DMS 273 (cell line): ENCODE results near the gene EIF4A3.

ENCODE experiments used
- DNase-seq: peaks from one replicate; lab custom pipeline; 2025; ENCODE audit not compliant: unreplicated experiment; lab: John Stamatoyannopoulos, UW

EIF4A3 gene

DNA sequence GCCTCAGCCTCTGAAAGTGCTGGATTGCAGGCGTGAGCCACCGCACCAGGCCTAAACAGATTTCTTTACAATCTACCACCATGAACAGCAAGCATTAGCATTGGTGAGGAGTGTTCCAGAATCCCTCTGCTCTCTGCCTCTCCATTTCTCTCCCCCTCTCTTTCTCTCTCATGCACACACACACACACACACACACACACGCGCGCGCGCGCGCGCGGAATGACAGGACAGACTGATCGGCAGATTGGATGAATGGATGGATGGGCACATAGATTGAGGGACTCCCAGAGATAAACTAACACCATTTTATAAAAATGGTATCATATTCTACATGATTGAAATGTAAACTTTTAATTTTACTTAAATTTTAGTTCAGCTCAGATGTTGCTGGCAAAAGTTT, 26.2 kb upstream of the EIF4A3 start:
- DNase-seq = no peak

DNA sequence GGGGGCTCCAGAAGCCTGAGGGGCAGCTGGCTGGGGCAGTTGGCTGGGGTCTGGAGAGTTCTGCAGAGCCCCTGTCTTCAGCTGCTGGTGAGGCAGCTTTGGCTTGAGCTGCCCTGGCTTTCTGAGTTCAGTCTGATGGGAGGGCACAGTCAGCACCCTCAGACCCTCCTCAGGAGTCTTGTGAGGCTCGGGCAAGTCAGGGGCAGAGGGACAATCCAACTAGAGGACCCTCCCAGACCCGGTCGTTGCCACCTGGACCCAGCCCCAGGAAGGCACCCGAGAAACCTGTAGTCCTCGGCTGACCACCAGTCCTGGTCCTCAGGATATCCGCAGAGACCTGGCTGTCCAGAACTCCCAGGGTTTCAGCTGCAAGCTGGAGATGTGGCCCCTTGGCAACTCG, 24.8 kb upstream of the EIF4A3 start:
- DNase-seq = no peak

DNA sequence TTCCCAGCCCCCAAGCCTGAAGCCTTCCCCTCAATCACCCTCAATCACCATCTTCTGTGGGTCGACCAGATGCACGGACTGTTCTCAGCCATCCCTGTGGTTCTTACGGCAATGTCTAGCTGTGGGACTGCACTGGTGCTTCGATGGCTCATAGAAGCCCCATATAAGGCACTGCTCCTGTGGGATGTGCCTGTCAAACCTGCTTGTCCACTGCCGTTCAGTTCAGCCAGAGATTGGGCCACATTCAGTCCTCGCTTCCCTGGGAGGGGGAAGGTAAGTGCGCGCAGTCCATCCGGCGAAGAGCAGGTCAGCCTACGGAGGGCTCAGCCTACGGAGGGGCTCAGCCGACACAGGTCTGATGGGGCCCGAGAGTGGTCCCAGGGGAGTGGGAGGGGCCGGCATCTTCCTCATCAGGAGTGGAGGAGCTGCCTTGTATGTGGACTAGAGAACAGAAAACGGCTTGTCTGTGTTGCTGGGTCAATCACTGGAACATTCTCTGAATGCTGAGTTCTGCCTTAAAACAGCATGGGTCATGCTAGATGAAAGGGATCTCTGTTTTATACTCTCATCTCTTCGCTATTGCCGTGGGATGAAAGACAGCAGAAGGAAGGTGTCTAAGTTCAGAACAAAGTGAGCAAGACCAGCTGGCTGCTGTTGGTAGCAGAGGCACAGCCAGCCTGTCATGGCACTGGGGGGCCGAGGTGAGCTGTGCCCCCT, 23.0 kb upstream of the EIF4A3 start, which contains the start of gene CARD14:
CARD14 (plus strand) TSS at position 247 of the 717 bp plus-strand sequence. CDS start 11,409 bp downstream, outside the sequence.
- no peak for DNase-seq

DNA sequence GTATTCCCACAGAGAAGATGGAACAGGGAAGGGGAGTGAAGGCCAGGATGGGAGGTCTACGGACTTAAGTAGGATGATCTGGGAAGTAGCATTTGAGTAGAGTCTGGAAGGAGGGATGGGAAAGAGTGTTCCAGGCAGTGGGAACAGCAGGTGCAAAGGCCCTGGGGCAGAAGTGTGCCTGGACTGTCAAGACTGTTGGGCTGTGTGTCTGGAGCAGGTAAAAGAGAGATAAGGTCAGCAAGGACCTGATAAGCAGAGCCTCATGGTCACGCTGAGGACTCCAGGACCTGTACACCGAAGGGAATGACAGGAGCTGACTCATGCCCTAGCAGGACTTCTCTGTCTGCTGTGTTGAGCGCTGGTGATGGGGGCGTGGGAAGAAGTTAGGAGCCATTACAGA, 22.2 kb upstream of the EIF4A3 start:
- no peak for DNase-seq

DNA sequence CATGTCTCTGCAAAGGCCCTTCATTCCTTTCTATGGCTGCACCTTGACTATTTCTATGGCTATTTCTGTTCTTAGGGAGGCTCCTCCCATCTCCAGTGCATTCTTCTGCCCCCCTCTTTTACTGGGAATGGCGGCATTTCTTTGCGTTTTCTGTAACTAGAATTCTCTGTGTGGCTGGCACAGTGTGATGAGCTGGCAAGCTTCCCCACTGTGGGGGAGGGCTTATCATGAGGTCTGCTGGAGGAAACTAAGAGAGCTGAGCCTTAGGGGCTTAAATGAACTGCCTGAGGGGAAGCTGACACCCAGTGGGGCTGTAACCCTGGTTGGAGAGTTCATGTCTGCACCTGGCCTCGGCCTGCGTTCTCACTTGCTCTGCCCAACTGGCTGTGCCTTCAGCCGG, 21.4 kb upstream of the EIF4A3 start:
- DNase-seq = no peak

DNA sequence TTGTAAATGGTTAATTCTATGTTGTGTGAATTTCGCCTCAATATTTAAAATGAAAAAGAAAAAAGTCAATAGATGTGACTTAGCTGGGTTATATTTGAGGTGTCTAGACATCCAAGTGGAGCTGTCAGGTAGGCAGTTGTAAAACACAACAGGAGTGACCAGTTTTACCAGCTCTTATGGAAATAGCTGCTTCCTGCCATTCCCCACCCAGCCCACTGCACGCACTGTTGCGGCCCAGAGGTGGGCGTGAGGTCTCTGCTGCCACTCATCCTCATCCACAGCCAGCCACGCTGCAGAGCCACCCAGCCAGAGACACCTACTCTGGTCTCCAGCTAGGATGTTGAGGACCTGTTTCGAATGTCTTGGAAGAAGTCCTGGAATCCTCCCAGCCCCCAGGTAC, 19.5 kb upstream of the EIF4A3 start:
- DNase-seq = no peak

DNA sequence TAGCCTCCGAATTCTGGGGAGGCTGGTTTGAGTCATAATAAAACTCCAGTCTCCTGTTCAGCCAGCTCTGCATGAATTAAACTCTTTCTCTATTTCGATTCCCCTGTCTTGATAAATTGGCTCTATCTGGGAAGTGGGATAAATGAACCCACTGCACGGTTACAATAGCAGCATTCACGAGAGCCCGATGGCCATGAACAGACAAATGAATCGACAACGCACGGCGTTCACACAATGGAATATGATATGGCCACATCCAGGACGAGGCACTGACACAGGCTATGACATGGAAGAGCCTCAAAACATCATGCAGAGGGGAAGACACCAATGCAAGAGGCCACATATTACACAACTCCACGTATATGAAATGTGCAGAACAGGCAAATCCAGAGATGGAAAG, 17.3 kb upstream of the EIF4A3 start:
- DNase-seq = no peak

DNA sequence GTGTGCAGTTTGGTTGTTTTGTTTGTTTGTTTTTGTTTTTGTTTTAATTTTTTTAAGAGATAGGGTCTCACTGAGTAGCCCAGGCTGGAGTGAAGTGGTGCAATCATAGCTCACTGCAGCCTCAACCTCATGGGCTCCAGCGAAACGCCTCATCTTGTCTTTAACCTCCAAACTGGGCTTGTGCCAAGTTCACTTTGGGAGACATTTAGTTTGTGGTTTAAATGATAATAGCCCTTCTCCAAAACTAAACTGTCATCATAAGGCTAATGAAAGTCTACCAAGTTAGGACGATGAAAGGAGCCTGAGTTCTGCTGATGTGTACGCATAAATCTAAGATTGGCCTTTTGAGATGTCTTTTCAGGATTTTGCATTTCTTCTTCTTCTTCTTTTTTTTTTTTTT, 16.4 kb upstream of the EIF4A3 start:
- DNase-seq = no peak

DNA sequence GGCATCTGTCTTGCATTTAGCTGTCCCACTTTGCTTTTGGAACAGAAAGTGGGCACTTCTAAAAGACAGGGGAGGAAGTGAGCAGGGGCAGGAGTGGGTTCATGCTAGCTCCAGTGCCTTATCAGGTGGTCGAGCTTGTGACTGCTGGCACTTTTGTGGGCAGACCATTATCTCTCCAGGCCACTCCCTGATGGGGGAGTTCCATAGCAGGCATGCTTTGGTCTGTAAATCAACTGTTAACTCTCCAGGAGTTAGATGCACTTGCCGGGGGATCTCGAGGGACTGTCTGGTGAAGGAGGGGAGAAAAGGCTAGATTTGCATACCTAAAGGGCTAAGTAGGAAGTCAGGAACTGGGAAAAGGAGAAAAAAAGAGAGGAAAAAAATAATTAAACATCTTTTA, 13.6 kb upstream of the EIF4A3 start:
- DNase-seq = no peak

DNA sequence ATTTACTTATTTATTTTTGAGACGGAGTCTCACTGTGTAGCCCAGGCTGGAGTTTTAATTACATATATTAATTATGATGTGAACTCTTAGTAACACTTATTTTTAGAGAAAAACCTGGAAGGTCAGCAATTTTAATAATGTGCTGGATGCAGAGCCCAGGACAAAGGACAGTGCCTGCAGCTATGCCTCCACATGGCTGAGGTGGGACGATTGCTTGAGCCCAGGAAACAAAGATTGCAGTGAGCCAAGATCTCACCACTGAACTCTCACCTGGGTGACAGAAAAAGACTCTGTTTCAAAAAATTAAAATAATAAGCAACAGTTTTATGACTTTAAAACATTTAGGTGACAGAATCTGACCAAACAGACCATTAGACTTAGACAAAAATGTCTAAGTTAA, 11.9 kb upstream of the EIF4A3 start:
- no peak for DNase-seq

DNA sequence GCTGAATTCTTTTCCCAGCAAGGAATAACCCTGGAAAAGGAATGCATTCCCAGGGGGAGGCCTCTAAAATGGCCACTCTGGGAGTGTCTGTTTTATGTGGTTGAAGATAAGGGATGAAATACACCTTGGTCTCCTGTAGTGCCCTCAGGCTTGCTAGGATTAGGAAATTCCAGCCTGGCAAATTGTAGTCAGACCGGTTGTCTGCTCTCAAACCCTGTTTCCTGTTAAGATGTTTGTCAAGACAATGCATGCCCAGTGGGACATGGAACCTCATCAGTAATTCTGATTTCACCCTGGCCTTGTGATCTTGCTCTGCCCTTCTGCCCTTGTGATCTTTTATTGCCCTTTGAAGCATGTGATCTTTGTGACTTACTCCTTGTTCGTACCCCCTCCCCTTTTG, 8.7 kb upstream of the EIF4A3 start:
- DNase-seq = peak; percentile 17

DNA sequence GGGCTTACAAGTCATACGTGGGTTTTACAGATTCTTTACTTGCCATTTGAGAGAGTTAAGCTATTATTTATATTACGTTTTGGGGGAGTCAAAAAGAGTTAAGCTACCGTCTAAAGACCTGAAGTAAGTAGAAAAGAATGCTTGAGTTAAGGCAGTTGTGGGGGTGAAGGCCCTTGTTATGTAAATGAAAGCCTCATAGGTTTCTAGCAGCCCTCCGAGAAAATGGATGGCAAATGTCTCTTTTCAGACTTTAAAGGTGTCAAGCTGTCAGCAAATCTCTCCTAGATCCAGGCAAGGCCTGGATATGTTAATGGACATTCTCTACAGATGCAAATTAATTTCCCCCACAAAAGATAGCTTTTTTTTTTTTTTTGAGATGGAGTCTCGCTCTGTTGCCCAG, 7.2 kb upstream of the EIF4A3 start:
- no peak for DNase-seq

DNA sequence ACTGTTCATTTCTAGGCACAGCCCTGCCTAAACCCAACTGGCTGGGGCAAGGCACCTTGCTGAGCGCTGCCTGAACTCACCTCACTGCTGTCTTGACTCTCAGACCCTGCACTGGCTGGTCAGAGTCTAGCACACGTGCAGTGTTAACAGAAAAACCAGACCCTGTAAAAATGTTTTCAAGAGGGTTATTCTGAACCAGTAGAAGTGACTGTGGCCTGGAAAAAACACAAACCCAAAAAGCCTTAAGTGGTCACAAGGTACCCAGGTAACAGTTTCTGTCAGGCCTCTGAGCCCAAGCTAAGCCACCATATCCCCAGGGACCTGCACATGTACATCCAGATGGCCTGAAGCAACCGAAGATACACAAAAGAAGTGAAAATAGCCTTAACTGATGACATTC, 6.1 kb upstream of the EIF4A3 start:
- DNase-seq = no peak

DNA sequence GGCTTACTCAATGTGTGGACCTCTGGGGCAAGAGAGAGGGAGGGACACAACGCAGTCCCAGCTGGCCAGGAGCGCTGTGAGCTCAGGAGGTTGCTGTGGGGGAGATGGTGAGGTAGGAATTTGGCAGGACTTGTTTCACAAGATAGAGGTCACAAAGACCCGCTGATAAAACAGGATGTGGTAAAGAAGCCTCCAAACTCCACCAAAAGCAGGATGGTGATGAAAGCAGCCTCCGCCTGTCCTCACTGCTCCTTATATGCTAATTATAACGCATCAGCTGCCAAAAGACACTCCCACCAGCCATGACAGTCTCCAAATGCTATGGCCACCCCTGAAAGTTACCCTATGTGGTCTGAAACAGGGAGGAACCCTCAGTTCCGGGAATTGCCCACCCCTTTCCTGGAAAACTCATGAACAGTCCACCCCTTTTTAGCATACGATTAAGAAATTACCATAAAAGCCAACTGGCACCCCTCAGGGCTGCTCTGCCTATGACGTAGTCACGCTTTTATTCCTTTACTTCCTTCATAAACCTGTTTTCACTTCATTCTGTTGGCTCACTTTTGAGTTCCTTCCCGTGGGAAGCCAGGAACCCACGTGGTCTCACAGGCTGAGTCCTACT, 5.3 kb upstream of the EIF4A3 start:
- no peak for DNase-seq

DNA sequence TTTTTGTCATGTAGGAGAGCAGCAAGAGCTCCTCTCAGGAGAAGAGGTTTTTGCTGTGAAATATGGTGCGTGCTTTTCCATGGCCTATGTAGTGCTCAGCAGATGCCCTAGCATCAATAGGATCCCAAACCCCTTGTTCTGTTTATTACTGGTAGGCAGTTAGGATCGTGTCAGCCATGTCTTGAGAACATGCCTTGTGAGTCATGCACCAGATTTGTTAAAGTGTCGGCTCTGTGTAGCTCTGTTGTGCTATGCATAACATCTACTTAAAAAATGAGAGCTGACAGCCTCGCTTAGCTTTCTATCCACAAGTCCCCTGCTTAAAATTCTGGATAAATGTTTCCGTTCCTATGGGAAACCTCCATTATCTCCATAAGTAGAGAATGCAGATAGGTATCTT, 4.4 kb upstream of the EIF4A3 start:
- DNase-seq = no peak

DNA sequence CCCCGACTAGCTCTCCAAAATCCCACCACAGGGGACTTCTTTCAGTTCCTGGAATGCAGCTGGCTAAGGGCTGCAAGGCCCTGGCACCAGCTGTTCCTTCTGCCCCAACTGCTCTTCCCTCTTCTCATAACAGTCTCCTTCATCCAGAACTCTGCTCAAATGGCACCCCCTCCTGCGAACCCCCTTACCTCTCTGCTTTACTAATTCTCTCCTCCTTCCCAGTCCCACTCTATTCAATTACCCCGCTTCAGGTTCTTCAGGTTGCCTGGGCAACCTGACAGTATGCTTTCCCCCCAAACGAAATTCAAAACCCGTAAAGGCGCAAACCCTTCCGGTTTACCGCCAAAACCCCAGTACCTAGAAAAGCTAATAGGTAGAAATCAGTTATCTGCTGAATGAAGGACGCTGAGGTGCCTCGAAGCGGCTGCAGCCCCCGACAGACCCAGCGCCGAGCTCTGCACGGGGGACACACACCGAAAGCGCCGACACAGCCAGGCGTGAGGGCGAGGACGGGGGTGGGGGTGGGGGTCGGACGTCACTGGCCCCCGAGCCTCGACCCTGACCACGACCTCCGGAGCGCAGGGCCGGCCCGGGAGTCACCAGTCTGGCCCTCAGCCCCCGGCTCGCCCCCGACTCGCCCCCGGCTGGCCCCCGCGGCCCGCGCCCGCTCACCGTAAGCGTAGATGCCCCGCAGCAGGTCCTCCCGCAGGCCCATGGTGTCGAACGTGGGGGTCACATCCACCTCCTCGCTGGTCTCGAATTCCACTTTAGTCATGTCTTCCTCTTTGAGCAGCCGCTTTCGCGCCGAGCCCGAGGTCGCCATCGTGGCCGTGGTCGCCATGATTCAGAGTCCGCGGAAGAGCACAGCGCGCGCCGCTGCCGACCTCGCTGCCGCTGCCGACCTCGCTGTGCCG, 550 bp downstream of the EIF4A3 start:
- DNase-seq = peak; percentile 75

DNA sequence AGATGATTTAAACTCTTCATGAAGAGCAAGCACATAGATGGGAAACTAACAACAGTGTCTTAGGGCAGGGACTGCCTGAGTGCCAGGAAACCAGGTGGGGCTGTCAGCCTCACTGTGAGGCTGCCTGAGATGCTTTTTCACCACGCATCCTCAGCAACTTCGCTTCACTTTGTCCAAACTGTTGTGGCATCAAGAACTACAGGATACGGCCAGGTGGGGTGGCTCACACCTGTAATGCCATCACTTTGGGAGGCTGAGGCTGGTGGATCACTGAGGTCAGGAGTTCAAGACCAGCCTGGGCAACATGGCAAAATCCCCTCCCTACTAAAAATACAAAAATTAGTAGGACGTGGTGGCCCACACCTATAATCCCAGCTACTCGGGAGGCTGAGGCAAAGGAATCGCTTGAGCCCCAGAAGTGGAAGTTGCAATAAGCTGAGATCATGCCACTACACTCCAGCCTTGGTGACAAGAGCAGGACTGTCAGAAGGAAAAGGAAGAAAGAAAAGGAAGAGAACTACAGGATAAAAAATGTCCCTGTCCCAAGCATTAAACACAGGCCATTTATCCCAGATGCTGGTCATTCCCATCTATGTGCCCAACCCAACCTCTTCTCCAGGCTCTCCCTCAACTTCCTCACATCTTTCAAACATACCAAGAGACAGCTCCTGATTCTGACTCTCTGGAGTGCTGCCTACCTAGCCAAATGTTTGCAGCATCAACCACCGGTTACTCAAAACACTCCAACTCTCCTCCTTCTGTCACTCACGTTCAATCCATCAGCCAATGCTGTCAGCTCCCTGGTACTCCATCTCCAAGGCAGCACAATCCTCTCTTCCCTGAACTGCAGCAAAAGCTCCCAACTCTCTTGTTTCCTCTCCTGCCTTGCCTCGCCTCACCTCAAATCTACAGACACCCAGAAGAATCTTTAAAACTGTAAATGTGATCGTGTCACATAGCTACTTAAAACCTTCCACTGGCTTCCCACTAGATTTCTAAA, 1.6 kb downstream of the EIF4A3 start:
- DNase-seq = peak; percentile 37

DNA sequence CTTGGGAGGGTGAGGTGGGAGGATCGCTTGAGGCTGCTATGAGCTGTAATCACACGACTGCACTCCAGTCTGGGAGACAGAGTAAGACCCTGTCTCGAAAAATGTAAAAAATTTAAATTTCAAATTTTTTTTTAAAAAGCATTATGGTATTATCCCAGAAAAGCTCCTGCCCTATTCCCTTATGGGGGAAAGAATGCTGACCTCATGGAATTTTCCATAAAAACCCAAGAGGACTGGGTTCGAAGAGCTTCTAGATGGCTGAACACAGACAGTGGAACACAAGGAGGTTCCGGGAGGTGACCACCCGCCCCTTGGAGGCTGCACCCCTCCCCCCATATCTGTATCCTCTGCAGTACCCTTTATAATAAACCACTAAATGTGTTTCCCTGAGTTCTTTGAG, 4.0 kb downstream of the EIF4A3 start:
- no peak for DNase-seq

DNA sequence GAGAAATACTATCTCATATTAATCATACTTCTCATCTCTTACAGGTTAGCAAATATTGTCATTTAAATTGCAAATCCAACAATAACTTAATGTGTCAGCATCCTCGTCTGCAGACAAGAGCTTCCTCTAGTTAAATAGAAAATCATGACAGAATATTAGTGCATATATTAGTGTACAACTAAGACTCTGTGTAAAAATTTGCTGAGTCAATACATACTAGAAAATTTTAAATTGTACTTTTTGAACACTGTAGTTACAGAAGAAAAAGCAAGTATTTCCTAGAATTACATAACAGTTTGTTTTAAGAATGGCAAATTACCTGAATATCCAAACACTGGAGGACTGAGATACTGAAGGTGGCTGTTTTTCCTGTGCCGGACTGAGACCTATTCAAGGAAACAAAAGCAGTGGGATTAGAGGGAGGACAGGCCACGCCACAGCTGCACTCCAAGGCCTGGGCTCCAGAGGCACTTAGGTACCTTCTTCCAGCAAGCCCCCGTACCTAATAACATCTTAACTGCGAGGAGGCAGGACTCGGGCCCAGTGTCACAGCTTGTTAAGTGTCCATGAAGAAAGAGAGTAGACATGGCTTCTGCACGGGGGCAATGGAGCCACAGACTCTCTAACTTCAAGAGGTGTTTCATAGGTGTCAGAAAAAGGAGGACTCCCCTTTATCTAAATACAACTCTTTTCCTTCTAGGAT, 5.3 kb downstream of the EIF4A3 start:
- DNase-seq = no peak

DNA sequence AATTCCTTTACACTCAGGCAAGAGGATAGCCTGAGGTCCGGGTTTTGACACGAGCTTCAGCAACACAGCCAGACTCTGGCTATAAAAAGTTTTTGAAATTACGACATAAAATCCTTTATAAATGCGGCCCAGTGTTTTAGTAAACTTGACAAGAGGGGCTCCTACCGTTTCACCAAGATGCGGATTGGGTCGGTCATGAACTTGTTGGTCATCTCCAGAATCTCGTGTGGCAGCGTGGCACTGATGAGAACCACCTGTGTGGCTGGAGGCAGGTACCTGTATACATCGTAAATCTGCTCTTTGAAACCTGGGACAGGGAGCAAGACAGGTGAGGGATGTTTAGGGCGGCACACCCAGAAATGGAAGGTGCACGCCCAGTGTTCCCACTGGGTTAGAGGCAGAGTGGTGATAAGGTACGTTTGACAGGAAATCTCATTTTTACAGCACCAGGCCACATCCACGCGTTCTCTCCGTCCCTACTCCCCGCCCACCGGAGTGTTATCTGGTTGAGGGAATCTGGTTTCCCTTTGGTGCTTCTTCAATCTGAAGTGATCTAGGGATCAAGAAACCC, 8.0 kb downstream of the EIF4A3 start:
- DNase-seq = no peak
